Right atrium auricular region (tissue), 2 donors: ENCODE data around the gene LYPD3. TPM values are rescaled to one million over a fixed set of nuclear protein-coding genes. Genes with fewer than 3 reads are reported as not detected.
"Not testable (repeated sequence)": the region's sequence is repeated elsewhere in the genome, so short reads cannot be mapped to it uniquely, and the experiment has no call there.

ENCODE experiments used
- DNase-seq: peaks from one replicate; pipeline ENCODE4 v3.0.0-alpha.2; 2019; ENCODE audit warnings: low spot score
- H3K27ac ChIP-seq, 2 donors: fragments of 200-600 bp; sonication (generic); 1 replicate in 1 of 2; 2 replicates in 1 of 2; pipeline ENCODE4 v1.5.1; 2016 to 2019
- H3K27me3 ChIP-seq, 2 donors: fragments of 200-600 bp; sonication (generic); one replicate each; pipeline versions ENCODE4 v1.5.1 to v1.6.0; 2017 to 2019
- H3K36me3 ChIP-seq: fragments of 200-600 bp; sonication (generic); one replicate; pipeline ENCODE4 v1.5.1; 2016
- H3K4me1 ChIP-seq, 2 donors: fragments of 200-600 bp; sonication (generic); one replicate each; pipeline versions ENCODE4 v1.5.1 to v1.6.0; 2017 to 2019
- H3K4me3 ChIP-seq, 2 donors: fragments of 200-600 bp; sonication (generic); 1 replicate in 1 of 2; 2 replicates in 1 of 2; pipeline ENCODE4 v1.5.1; 2017 to 2019; ENCODE audit warnings: mild to moderate bottlenecking in 1 of 2, moderate library complexity in 1 of 2
- H3K9me3 ChIP-seq, 2 donors: fragments of 200-600 bp; sonication (generic); one replicate each; pipeline ENCODE4 v1.5.1; 2019
- total RNA-seq, 2 donors: library from RNA; depleted of rRNA; stranded (reverse); fragments of >200 nt; gene quantifications; one replicate each; pipeline ENCODE4 v1.1.0, GENCODE V29; 2016
- TF ChIP-seq, protein P1 (sequence below), 2 donors: fragments of 200-600 bp; sonication (generic); IDR thresholded peaks; one replicate each; pipeline ENCODE4 v1.5.1; 2019; ENCODE audit warnings: antibody characterized with exemption in 2 of 2

The LYPD3 gene
- total RNA-seq: under 1 TPM in 1 of 2 donors, not detected in 1; 0.90 TPM

DNA sequence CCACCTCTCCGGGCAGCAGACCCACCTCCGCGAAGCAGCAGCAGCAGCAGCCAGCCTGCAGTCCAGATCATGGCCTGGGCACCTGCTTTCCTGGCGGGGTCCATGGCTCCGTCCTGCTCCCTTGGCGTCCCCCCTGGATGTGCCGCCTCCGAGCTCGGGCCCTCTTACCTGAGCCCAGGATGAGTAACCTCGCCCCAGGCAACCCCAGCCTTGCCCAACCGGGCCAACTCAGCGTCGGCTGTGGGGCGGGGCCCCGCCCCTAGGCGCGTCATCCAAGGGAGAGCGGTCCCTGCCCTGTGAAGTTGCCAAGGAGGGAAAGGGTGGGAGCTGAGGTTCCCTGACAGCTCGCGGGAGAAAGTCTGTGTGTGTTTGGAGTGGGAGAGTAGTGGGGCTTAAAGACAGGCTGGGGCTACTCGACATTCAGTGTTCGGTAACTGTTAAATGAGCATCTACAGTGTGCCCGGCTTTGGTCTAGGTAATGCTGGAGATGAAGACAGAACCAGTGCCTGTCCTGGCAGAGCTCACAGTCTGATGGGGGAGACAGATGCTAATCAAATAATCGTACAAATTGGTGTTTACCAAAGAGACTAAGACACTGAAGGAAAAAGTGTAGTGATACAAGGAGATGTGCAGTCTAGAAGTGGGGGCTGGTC, at the start of gene LYPD3:
TSS of gene LYPD3 (minus strand) at position 141 of the 653 bp plus-strand sequence. CDS start at position 104, 37 bp downstream.
- Histone ChIP-seq H3K9me3 (no peaks in the 10 kb centered on the region), H3K27me3 (no peaks in the 10 kb centered on the region), H3K4me3 (peak within 1 kb of the TSS; percentile 51 to 72), H3K27ac (peak within 1 kb of the TSS; percentile 78 to 83), H3K4me1 (peaks cover 0 to 16% of the 10 kb centered on the region in 2 donors), H3K36me3 (no peaks in the 10 kb centered on the region)
- no peak for DNase-seq
- TF ChIP-seq, protein P1, sequence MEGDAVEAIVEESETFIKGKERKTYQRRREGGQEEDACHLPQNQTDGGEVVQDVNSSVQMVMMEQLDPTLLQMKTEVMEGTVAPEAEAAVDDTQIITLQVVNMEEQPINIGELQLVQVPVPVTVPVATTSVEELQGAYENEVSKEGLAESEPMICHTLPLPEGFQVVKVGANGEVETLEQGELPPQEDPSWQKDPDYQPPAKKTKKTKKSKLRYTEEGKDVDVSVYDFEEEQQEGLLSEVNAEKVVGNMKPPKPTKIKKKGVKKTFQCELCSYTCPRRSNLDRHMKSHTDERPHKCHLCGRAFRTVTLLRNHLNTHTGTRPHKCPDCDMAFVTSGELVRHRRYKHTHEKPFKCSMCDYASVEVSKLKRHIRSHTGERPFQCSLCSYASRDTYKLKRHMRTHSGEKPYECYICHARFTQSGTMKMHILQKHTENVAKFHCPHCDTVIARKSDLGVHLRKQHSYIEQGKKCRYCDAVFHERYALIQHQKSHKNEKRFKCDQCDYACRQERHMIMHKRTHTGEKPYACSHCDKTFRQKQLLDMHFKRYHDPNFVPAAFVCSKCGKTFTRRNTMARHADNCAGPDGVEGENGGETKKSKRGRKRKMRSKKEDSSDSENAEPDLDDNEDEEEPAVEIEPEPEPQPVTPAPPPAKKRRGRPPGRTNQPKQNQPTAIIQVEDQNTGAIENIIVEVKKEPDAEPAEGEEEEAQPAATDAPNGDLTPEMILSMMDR (IDR thresholded peaks at IDR 0.05): no peak

DNA sequence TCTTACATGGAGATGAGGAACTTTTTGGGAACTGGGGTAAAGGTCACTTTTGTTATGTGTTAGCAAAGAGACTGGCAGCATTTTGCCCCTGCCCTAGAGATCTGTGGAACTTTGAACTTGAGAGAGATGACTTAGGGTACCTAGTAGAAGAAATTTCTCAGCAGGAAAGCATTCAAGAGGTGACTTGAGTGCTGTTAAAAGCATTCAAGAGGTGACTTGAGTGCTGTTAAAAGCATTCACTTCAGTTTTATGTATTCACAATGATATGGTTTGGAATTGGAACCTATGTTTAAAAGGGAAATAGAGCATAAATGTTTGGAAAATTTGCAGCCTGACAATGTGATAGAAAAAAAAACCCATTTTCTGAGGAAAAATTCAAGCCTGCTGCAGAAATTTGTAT, 47.0 kb upstream of the LYPD3 start:
- not testable (repeated sequence) for H3K27me3 ChIP-seq, H3K4me3 ChIP-seq, H3K4me1 ChIP-seq, H3K27ac ChIP-seq, H3K9me3 ChIP-seq, DNase-seq
- H3K36me3 ChIP-seq: peaks cover 11% of the 10 kb centered on the region

DNA sequence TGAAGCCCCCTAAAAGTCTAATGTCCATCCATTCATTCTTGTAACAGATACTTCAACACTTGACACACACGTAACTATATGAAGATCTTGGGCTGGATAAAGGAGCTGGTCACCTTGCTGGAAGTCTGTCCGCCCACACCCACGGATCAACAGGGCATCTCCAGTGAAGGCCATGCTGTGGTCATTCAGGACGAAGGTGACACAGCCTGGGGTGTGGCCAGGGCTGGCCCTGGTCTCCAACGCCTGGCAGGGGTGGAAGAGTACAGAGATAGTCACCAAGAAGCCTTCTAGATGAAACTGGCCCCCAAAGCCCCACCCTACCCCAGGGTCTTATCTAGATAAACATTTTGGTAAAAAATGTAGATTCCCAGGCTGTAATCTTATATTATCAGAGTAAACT, 45.9 kb upstream of the LYPD3 start:
- TF ChIP-seq, protein P1 (IDR thresholded peaks at IDR 0.05): no peak
- Histone ChIP-seq H3K27ac (no peak overlapping the region), H3K36me3 (peaks cover 11% of the 10 kb centered on the region), H3K4me3 (no peak overlapping the region), H3K27me3 (no peaks in the 10 kb centered on the region), H3K9me3 (no peaks in the 10 kb centered on the region), H3K4me1 (no peaks in the 10 kb centered on the region)
- no peak for DNase-seq

DNA sequence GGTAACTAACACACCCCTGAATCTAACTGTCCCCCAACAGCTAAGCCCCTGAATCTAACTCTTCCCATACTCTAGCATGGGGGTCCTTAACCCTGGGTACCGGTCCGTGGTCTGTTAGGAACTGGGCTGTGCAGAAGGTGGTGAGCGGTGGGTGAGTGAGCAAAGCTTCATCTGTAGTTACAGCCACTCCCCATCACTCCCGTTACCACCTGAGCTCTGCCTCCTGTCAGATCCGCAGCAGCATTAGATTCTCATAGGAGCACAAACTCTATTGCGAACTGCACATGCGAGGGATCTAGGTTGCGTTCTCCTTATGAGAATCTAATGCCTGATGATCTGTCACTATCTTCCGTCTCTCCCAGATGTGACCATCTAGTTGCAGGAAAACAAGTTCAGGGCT, 45.3 kb upstream of the LYPD3 start:
- H3K4me3 ChIP-seq: no peak overlapping the region
- H3K27ac ChIP-seq: no peak overlapping the region
- H3K27me3 ChIP-seq: no peaks in the 10 kb centered on the region
- H3K4me1 ChIP-seq: no peaks in the 10 kb centered on the region
- DNase-seq: no peak
- H3K9me3 ChIP-seq: no peaks in the 10 kb centered on the region
- TF ChIP-seq, protein P1 (IDR thresholded peaks at IDR 0.05): no peak
- peaks cover 11% of the 10 kb centered on the region for H3K36me3 ChIP-seq

DNA sequence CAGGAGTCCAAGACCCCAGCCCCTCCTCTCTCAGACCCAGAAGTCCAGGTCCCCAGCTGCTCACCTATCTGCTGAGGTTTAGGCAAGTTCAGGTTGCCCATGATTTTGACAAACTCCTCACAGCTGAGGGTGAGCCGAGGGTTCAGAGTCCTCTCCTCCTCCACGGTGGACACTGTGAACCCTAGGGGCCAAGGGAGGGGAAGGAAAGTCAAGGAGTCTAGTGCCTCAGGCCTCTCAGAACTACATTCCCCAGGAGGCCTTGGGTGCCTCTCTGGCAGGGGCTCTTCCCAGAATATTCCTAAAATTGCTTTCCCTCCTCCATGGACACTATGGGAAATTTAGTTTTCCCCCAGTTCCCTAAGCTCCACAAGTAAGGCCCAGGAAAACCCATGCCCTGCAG, 42.5 kb upstream of the LYPD3 start:
- Histone ChIP-seq H3K27me3 (no peaks in the 10 kb centered on the region), H3K27ac (no peak overlapping the region), H3K4me3 (no peak overlapping the region), H3K36me3 (peaks cover 11% of the 10 kb centered on the region), H3K9me3 (no peaks in the 10 kb centered on the region), H3K4me1 (peaks cover 0 to 14% of the 10 kb centered on the region in 2 donors)
- TF ChIP-seq, protein P1 (IDR thresholded peaks at IDR 0.05): no peak
- DNase-seq: no peak

DNA sequence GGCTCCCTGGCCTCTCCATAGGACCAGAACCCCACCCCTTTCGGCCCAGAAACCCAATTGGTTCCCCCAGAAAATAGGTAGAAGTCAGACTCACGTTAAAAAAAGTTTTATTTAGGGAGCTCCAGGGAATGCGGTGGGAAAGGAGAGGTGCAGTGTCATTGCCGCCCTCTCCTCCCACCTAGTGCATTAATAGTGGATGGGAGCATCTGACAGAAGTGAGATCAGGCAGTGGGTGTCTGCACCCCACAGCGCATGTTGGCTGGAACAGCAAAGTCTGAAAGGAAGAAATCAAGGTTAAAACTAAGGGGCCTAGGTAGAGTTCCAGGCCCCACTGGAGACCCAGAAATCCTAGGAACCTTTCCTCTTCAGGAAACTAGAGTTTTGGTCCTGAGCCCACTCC, 41.2 kb upstream of the LYPD3 start:
- Histone ChIP-seq H3K4me1 (peaks cover 0 to 26% of the 10 kb centered on the region in 2 donors), H3K9me3 (no peaks in the 10 kb centered on the region), H3K27me3 (no peaks in the 10 kb centered on the region), H3K36me3 (peaks cover 11% of the 10 kb centered on the region), H3K4me3 (no peak overlapping the region), H3K27ac (no peak overlapping the region)
- TF ChIP-seq, protein P1 (IDR thresholded peaks at IDR 0.05): no peak
- DNase-seq: no peak
